Measurements from ENCODE around the gene KIAA1958.

KIAA1958 gene

GRCh38 chr9:112548836-112549595, 62.4 kb downstream of the KIAA1958 start:
- Histone ChIP-seq H3K9ac (ENCODE audit: low read depth, low read length) (no peak overlapping the region), H3K27ac (ENCODE audit: low read length) (no peak overlapping the region), H3K36me3 (ENCODE audit: insufficient read depth, low read depth, low read length) (no peaks in the 10 kb centered on the region), H3K9me3 (ENCODE audit: insufficient read depth, low read depth, low read length) (no peaks in the 10 kb centered on the region), H3K27me3 (ENCODE audit: insufficient read depth, low read length) (no peaks in the 10 kb centered on the region), H3K4me3 (ENCODE audit: low read length) (0 out of 2 replicates have a peak overlapping the region, but pooled peaks have one; percentile 43), H3K4me1 (ENCODE audit: insufficient read depth, low read length) (peaks cover 60% of the 10 kb centered on the region)

- Histone ChIP-seq H3K27ac (ENCODE audit: low read length) (no peak overlapping the region), H3K36me3 (ENCODE audit: insufficient read depth, low read depth, low read length) (no peaks in the 10 kb centered on the region), H3K9me3 (ENCODE audit: insufficient read depth, low read depth, low read length) (no peaks in the 10 kb centered on the region), H3K4me3 (ENCODE audit: low read length) (no peak overlapping the region), H3K9ac (ENCODE audit: low read depth, low read length) (no peak overlapping the region), H3K27me3 (ENCODE audit: insufficient read depth, low read length) (no peaks in the 10 kb centered on the region), H3K4me1 (ENCODE audit: insufficient read depth, low read length) (peaks cover 52% of the 10 kb centered on the region)
Measured at GRCh38 chr9:112550531-112550930, 63.9 kb downstream of the KIAA1958 start.

GRCh38 chr9:112551641-112552040, 65.0 kb downstream of the KIAA1958 start:
- Histone ChIP-seq H3K4me3 (ENCODE audit: low read length) (no peak overlapping the region), H3K27ac (ENCODE audit: low read length) (no peak overlapping the region), H3K9ac (ENCODE audit: low read depth, low read length) (peak overlapping the region; percentile 29; the same call in 1 of the 2 replicates), H3K4me1 (ENCODE audit: insufficient read depth, low read length) (peaks cover 44% of the 10 kb centered on the region), H3K27me3 (ENCODE audit: insufficient read depth, low read length) (no peaks in the 10 kb centered on the region), H3K9me3 (ENCODE audit: insufficient read depth, low read depth, low read length) (no peaks in the 10 kb centered on the region), H3K36me3 (ENCODE audit: insufficient read depth, low read depth, low read length) (no peaks in the 10 kb centered on the region)

- no peak overlapping the region for H3K27ac ChIP-seq (ENCODE audit: low read length)
- H3K4me3 ChIP-seq (ENCODE audit: low read length) = no peak overlapping the region
- no peaks in the 10 kb centered on the region for H3K9me3 ChIP-seq (ENCODE audit: insufficient read depth, low read depth, low read length)
- H3K27me3 ChIP-seq (ENCODE audit: insufficient read depth, low read length) = no peaks in the 10 kb centered on the region
- H3K36me3 ChIP-seq (ENCODE audit: insufficient read depth, low read depth, low read length) = no peaks in the 10 kb centered on the region
- H3K4me1 ChIP-seq (ENCODE audit: insufficient read depth, low read length) = peaks cover 44% of the 10 kb centered on the region
- H3K9ac ChIP-seq (ENCODE audit: low read depth, low read length) = peak overlapping the region; percentile 29; the same call in 1 of the 2 replicates
Measured at GRCh38 chr9:112552229-112553056, 65.8 kb downstream of the KIAA1958 start.

- Histone ChIP-seq H3K9ac (ENCODE audit: low read depth, low read length) (no peak overlapping the region), H3K27ac (ENCODE audit: low read length) (no peak overlapping the region), H3K4me3 (ENCODE audit: low read length) (no peak overlapping the region), H3K9me3 (ENCODE audit: insufficient read depth, low read depth, low read length) (no peaks in the 10 kb centered on the region), H3K27me3 (ENCODE audit: insufficient read depth, low read length) (no peaks in the 10 kb centered on the region), H3K4me1 (ENCODE audit: insufficient read depth, low read length) (peaks cover 39% of the 10 kb centered on the region), H3K36me3 (ENCODE audit: insufficient read depth, low read depth, low read length) (no peaks in the 10 kb centered on the region)
Measured at GRCh38 chr9:112553256-112553826, 66.7 kb downstream of the KIAA1958 start.

- Histone ChIP-seq H3K9me3 (ENCODE audit: insufficient read depth, low read depth, low read length) (no peaks in the 10 kb centered on the region), H3K27me3 (ENCODE audit: insufficient read depth, low read length) (no peaks in the 10 kb centered on the region), H3K4me1 (ENCODE audit: insufficient read depth, low read length) (peaks cover 36% of the 10 kb centered on the region), H3K36me3 (ENCODE audit: insufficient read depth, low read depth, low read length) (no peaks in the 10 kb centered on the region), H3K4me3 (ENCODE audit: low read length) (no peak overlapping the region), H3K27ac (ENCODE audit: low read length) (no peak overlapping the region), H3K9ac (ENCODE audit: low read depth, low read length) (no peak overlapping the region)
Measured at GRCh38 chr9:112554516-112554915, 67.9 kb downstream of the KIAA1958 start.

GRCh38 chr9:112555101-112555643, 68.5 kb downstream of the KIAA1958 start:
- H3K27ac ChIP-seq (ENCODE audit: low read length) = no peak overlapping the region
- H3K36me3 ChIP-seq (ENCODE audit: insufficient read depth, low read depth, low read length) = no peaks in the 10 kb centered on the region

GRCh38 chr9:112555844-112556482, 69.3 kb downstream of the KIAA1958 start:
- H3K9ac ChIP-seq (ENCODE audit: low read depth, low read length) = no peak overlapping the region
- no peaks in the 10 kb centered on the region for H3K9me3 ChIP-seq (ENCODE audit: insufficient read depth, low read depth, low read length)
- H3K4me1 ChIP-seq (ENCODE audit: insufficient read depth, low read length) = peaks cover 23% of the 10 kb centered on the region
- no peak overlapping the region for H3K27ac ChIP-seq (ENCODE audit: low read length)
- no peaks in the 10 kb centered on the region for H3K36me3 ChIP-seq (ENCODE audit: insufficient read depth, low read depth, low read length)
- no peaks in the 10 kb centered on the region for H3K27me3 ChIP-seq (ENCODE audit: insufficient read depth, low read length)
- H3K4me3 ChIP-seq (ENCODE audit: low read length) = no peak overlapping the region

More at GRCh38 chr9:112555101-112555643, 68.5 kb downstream of the KIAA1958 start:
- Histone ChIP-seq H3K27me3 (ENCODE audit: insufficient read depth, low read length) (no peaks in the 10 kb centered on the region), H3K9me3 (ENCODE audit: insufficient read depth, low read depth, low read length) (no peaks in the 10 kb centered on the region), H3K9ac (ENCODE audit: low read depth, low read length) (no peak overlapping the region), H3K4me3 (ENCODE audit: low read length) (no peak overlapping the region), H3K4me1 (ENCODE audit: insufficient read depth, low read length) (peaks cover 30% of the 10 kb centered on the region)

- Histone ChIP-seq H3K27ac (ENCODE audit: low read length) (no peak overlapping the region), H3K4me3 (ENCODE audit: low read length) (no peak overlapping the region), H3K27me3 (ENCODE audit: insufficient read depth, low read length) (no peaks in the 10 kb centered on the region), H3K4me1 (ENCODE audit: insufficient read depth, low read length) (peaks cover 15% of the 10 kb centered on the region), H3K9me3 (ENCODE audit: insufficient read depth, low read depth, low read length) (no peaks in the 10 kb centered on the region), H3K9ac (ENCODE audit: low read depth, low read length) (no peak overlapping the region), H3K36me3 (ENCODE audit: insufficient read depth, low read depth, low read length) (no peaks in the 10 kb centered on the region)
Measured at GRCh38 chr9:112556497-112557442, 70.1 kb downstream of the KIAA1958 start.

- Histone ChIP-seq H3K9me3 (ENCODE audit: insufficient read depth, low read depth, low read length) (no peaks in the 10 kb centered on the region), H3K27ac (ENCODE audit: low read length) (no peak overlapping the region), H3K4me1 (ENCODE audit: insufficient read depth, low read length) (peaks cover 11% of the 10 kb centered on the region; the same call in 1 of the 2 replicates), H3K4me3 (ENCODE audit: low read length) (no peak overlapping the region), H3K9ac (ENCODE audit: low read depth, low read length) (no peak overlapping the region), H3K27me3 (ENCODE audit: insufficient read depth, low read length) (no peaks in the 10 kb centered on the region), H3K36me3 (ENCODE audit: insufficient read depth, low read depth, low read length) (no peaks in the 10 kb centered on the region)
Measured at GRCh38 chr9:112558476-112558875, 71.8 kb downstream of the KIAA1958 start.

Measured in iPS-20b (cell line).